Measurements from ENCODE around the gene GRP. TPM values are rescaled to one million over a fixed set of nuclear protein-coding genes. Genes with fewer than 3 reads are reported as not detected.

GRP gene
- polyA plus RNA-seq, 2 of the 4 experiments (the other 2 are of a cell fraction), result not detected

DNA sequence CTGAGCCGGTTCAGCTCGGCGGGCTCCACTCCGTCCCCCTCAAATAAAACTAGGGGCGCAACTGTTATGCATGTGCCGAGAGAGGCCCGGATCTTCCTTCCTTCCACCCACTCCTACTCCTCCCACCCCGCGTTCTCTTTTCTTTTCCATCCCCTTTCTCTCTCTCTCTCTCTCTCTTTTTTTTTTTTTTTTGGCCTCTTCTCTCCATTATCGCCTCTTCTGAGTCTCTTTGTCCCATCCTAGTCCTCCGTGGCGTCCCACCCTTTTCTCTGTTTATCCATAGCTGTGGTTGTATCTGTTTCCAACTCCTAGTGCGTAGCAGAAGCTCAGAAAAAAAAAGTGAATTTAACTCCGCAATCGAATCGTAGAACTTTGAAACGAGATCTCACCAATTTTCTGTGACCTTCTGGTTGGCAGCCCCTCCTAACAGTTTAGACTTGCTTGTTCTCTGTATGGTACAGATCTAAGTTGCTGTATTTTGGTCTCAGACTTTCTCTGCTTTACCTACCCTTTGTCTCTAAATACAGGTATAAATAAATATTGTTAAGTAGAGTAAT lies 49.7 kb downstream of the GRP start:
- WGBS (ENCODE audit: missing lambda C conversion rate), result 29% methylated on average over 17 of the region's 17 CpGs
- Histone ChIP-seq H3K4me1 (no peaks in the 10 kb centered on the region), H3K4me3 (peak overlapping the region; percentile 45), H3K9me3 (no peaks in the 10 kb centered on the region), H3K27ac (peak overlapping the region in 1 of 2 experiments; percentile 51; a peak in 2 of 6 replicates), H3K4me2 (peak overlapping the region; percentile 83)
- CTCF ChIA-PET, result interaction anchor here (0.8 to 5.4 kb wide), 10 partner anchors 10 to 579 kb away, joined by 3 to 40 read pairs (median 8); no protein-coding TSS in a partner anchor
- POLR2A ChIA-PET, result no interaction called here
- no peak for ATAC-seq
- TF ChIP-seq CEBPB (IDR thresholded peaks at IDR 0.05) (no peak), HOXA7 (CRISPR knock-in tag; IDR thresholded peaks at IDR 0.05) (no peak), CHD4 (IDR thresholded peaks at IDR 0.05; ENCODE audit: borderline replicate concordance) (no peak), RCOR1 (IDR thresholded peaks at IDR 0.05; ENCODE audit: low read depth, low read length) (no peak), NR3C1 (IDR thresholded peaks at IDR 0.05) (no peak), HOXB5 (CRISPR knock-in tag; IDR thresholded peaks at IDR 0.05) (no peak), E2F6 (IDR thresholded peaks at IDR 0.05; ENCODE audit: borderline replicate concordance, low read depth) (no peak)
- TF ChIP-seq, protein P1, sequence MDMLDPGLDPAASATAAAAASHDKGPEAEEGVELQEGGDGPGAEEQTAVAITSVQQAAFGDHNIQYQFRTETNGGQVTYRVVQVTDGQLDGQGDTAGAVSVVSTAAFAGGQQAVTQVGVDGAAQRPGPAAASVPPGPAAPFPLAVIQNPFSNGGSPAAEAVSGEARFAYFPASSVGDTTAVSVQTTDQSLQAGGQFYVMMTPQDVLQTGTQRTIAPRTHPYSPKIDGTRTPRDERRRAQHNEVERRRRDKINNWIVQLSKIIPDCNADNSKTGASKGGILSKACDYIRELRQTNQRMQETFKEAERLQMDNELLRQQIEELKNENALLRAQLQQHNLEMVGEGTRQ (IDR thresholded peaks at IDR 0.05), result no peak
- TF ChIP-seq, protein P2, sequence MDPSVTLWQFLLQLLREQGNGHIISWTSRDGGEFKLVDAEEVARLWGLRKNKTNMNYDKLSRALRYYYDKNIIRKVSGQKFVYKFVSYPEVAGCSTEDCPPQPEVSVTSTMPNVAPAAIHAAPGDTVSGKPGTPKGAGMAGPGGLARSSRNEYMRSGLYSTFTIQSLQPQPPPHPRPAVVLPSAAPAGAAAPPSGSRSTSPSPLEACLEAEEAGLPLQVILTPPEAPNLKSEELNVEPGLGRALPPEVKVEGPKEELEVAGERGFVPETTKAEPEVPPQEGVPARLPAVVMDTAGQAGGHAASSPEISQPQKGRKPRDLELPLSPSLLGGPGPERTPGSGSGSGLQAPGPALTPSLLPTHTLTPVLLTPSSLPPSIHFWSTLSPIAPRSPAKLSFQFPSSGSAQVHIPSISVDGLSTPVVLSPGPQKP (IDR thresholded peaks at IDR 0.05; ENCODE audit: low read depth, low read length), result no peak
- no peak for DNase-seq (ENCODE audit: low read depth in 1 of 2, low spot score in 1 of 2)
- FAIRE-seq, result no peak

DNA sequence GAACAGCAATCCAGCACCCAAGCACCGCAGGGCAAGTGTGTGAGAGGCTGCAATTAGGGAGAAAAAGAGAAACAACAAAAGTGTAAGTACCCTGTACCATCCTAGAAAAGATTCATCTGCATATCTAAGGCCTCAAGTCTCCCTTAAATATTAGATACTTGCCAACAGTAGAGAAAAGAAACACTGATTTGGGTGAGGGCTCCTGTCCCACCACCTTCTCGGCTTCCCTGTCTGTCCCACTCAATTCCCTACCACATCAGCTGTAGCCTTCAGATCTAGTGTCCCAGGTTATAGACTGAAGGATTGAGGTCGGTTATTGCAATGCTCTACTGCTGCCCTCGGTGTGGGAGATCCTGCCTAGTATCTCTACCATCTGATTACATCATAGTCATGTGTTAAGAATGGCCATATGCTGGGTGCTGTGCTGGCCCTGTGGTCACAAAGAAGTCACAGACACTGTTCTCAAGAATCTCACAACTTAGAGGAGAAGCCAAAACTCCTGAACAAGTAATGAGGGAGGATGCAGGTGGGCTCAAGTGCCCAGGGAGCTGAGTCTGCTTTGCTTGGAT lies 50.8 kb downstream of the GRP start:
- ChIA-PET CTCF (interaction anchor here (1.0 to 5.4 kb wide), 4 partner anchors 9 to 22 kb away, joined by 3 to 40 read pairs (median 10); no protein-coding TSS in a partner anchor), POLR2A (no interaction called here)
- Histone ChIP-seq H3K4me1 (no peaks in the 10 kb centered on the region), H3K9me3 (no peaks in the 10 kb centered on the region), H3K27ac (no peak overlapping the region), H3K4me3 (no peak overlapping the region), H3K4me2 (no peak overlapping the region)
- WGBS (ENCODE audit: missing lambda C conversion rate), result 50% methylated on average over 4 of the region's 4 CpGs
- TF ChIP-seq NPAS2 (CRISPR knock-in tag; IDR thresholded peaks at IDR 0.05; ENCODE audit: borderline replicate concordance) (no peak), MYC (IDR thresholded peaks at IDR 0.05; ENCODE audit: borderline replicate concordance, low read length) (no peak), EHF (CRISPR knock-in tag; IDR thresholded peaks at IDR 0.05) (no peak), KDM5A (IDR thresholded peaks at IDR 0.05) (no peak), HOXA7 (CRISPR knock-in tag; IDR thresholded peaks at IDR 0.05) (no peak), FOSL2 (IDR thresholded peaks at IDR 0.05) (no peak), FOSL2 (CRISPR knock-in tag; IDR thresholded peaks at IDR 0.05) (no peak), ZC3H11A (IDR thresholded peaks at IDR 0.05) (no peak), CEBPB (IDR thresholded peaks at IDR 0.05) (no peak), JUN (IDR thresholded peaks at IDR 0.05) (no peak), NR3C1 (IDR thresholded peaks at IDR 0.05) (no peak), FOXS1 (CRISPR knock-in tag; IDR thresholded peaks at IDR 0.05) (no peak), SREBF2 (IDR thresholded peaks at IDR 0.05) (no peak), RFX5 (IDR thresholded peaks at IDR 0.05) (no peak), RCOR1 (IDR thresholded peaks at IDR 0.05; ENCODE audit: low read depth, low read length) (no peak), E2F6 (IDR thresholded peaks at IDR 0.05; ENCODE audit: borderline replicate concordance, low read depth) (no peak), EHMT2 (IDR thresholded peaks at IDR 0.05; ENCODE audit: low read depth) (no peak), BHLHE40 (IDR thresholded peaks at IDR 0.05; ENCODE audit: low read depth, low read length) (no peak), MAZ (IDR thresholded peaks at IDR 0.05; ENCODE audit: borderline replicate concordance, low read depth, low read length) (no peak), SMC3 (IDR thresholded peaks at IDR 0.05) (no peak)
- TF ChIP-seq, protein P1 (IDR thresholded peaks at IDR 0.05), result no peak
- FAIRE-seq, result no peak
- no peak for ATAC-seq
- DNase-seq (ENCODE audit: low read depth in 1 of 2, low spot score in 1 of 2), result no peak
